ENCODE measurements around the gene HS3ST4. TPM values are rescaled to one million over a fixed set of nuclear protein-coding genes. Genes with fewer than 3 reads are reported as not detected.
"Not testable (repeated sequence)": the region's sequence is repeated elsewhere in the genome, so short reads cannot be mapped to it uniquely, and the experiment has no call there.

HS3ST4 gene
- total and polyA plus RNA-seq, 2 donors (not counting 1 experiment from before 2014, with no cell fraction given) = not detected

- H3K9me3 ChIP-seq (ENCODE audit: control insufficient read depth, insufficient read depth, low read depth, low read length) = no peaks in the 10 kb centered on the region
- no peaks in the 10 kb centered on the region for H3K79me2 ChIP-seq (ENCODE audit: control insufficient read depth, insufficient read depth, low read length)
- TF ChIP-seq CTCF (conservative IDR thresholded peaks at IDR 0.05 in 1 of 2, IDR thresholded peaks at IDR 0.05 in 1 of 2; ENCODE audit: low read depth in 1 of 2, low read length in 2 of 2) (no peak), EZH2 (IDR thresholded peaks at IDR 0.05; ENCODE audit: low read length, missing control alignments) (no peak)
- no peak overlapping the region for H3K4me2 ChIP-seq (ENCODE audit: extremely low read depth, insufficient read depth, low read length)
- H3K4me3 ChIP-seq (replicated peaks in 1 of 4; ENCODE audit: control extremely low read depth in 1 of 4, insufficient read depth in 1 of 4, low read depth in 3 of 4, low read length in 4 of 4) = no peak overlapping the region
- no peak for DNase-seq (ENCODE audit: low read depth in 2 of 2)
- no peaks in the 10 kb centered on the region for H3K36me3 ChIP-seq (ENCODE audit: control insufficient read depth, insufficient read depth, low read length)
- no peak overlapping the region for H3K27ac ChIP-seq (ENCODE audit: insufficient read depth, low read length)
- H2AFZ ChIP-seq (ENCODE audit: low read length) = no peak overlapping the region
- no peaks in the 10 kb centered on the region for H4K20me1 ChIP-seq (ENCODE audit: control insufficient read depth, extremely low read depth, insufficient read depth, low read length)
- no peak overlapping the region for H3K9ac ChIP-seq (ENCODE audit: insufficient read depth, low read length)
- H3K27me3 ChIP-seq (ENCODE audit: control insufficient read depth, insufficient read depth, low read length) = no peaks in the 10 kb centered on the region
- no peaks in the 10 kb centered on the region for H3K4me1 ChIP-seq (ENCODE audit: control insufficient read depth, extremely low read depth, insufficient read depth, low read length)
Measured at GRCh38 chr16:26078716-26079355, 387.1 kb downstream of the HS3ST4 start.

- Histone ChIP-seq H4K20me1 (ENCODE audit: control insufficient read depth, extremely low read depth, insufficient read depth, low read length) (no peaks in the 10 kb centered on the region), H3K27me3 (ENCODE audit: control insufficient read depth, insufficient read depth, low read length) (no peaks in the 10 kb centered on the region), H2AFZ (ENCODE audit: low read length) (no peak overlapping the region), H3K36me3 (ENCODE audit: control insufficient read depth, insufficient read depth, low read length) (no peaks in the 10 kb centered on the region), H3K79me2 (ENCODE audit: control insufficient read depth, insufficient read depth, low read length) (no peaks in the 10 kb centered on the region), H3K27ac (ENCODE audit: insufficient read depth, low read length) (no peak overlapping the region), H3K9ac (ENCODE audit: insufficient read depth, low read length) (no peak overlapping the region), H3K4me3 (replicated peaks in 1 of 4; ENCODE audit: control extremely low read depth in 1 of 4, insufficient read depth in 1 of 4, low read depth in 3 of 4, low read length in 4 of 4) (no peak overlapping the region), H3K4me2 (ENCODE audit: extremely low read depth, insufficient read depth, low read length) (no peak overlapping the region), H3K4me1 (ENCODE audit: control insufficient read depth, extremely low read depth, insufficient read depth, low read length) (no peaks in the 10 kb centered on the region), H3K9me3 (ENCODE audit: control insufficient read depth, insufficient read depth, low read depth, low read length) (no peaks in the 10 kb centered on the region)
- TF ChIP-seq EZH2 (IDR thresholded peaks at IDR 0.05; ENCODE audit: low read length, missing control alignments) (no peak), CTCF (conservative IDR thresholded peaks at IDR 0.05 in 1 of 2, IDR thresholded peaks at IDR 0.05 in 1 of 2; ENCODE audit: low read depth in 1 of 2, low read length in 2 of 2) (no peak)
- no peak for DNase-seq (ENCODE audit: low read depth in 2 of 2)
Measured at GRCh38 chr16:26087091-26087490, 395.3 kb downstream of the HS3ST4 start.

- no peaks in the 10 kb centered on the region for H3K79me2 ChIP-seq (ENCODE audit: control insufficient read depth, insufficient read depth, low read length)
- no peak overlapping the region for H3K4me2 ChIP-seq (ENCODE audit: extremely low read depth, insufficient read depth, low read length)
- no peaks in the 10 kb centered on the region for H3K4me1 ChIP-seq (ENCODE audit: control insufficient read depth, extremely low read depth, insufficient read depth, low read length)
- no peak overlapping the region for H2AFZ ChIP-seq (ENCODE audit: low read length)
- no peaks in the 10 kb centered on the region for H3K36me3 ChIP-seq (ENCODE audit: control insufficient read depth, insufficient read depth, low read length)
- no peak for DNase-seq (ENCODE audit: low read depth in 2 of 2)
- no peak overlapping the region for H3K4me3 ChIP-seq (replicated peaks in 1 of 4; ENCODE audit: control extremely low read depth in 1 of 4, insufficient read depth in 1 of 4, low read depth in 3 of 4, low read length in 4 of 4)
- H3K9me3 ChIP-seq (ENCODE audit: control insufficient read depth, insufficient read depth, low read depth, low read length) = no peaks in the 10 kb centered on the region
- no peak for TF ChIP-seq CTCF (conservative IDR thresholded peaks at IDR 0.05 in 1 of 2, IDR thresholded peaks at IDR 0.05 in 1 of 2; ENCODE audit: low read depth in 1 of 2, low read length in 2 of 2)
- TF ChIP-seq EZH2 (IDR thresholded peaks at IDR 0.05; ENCODE audit: low read length, missing control alignments) = no peak
- H4K20me1 ChIP-seq (ENCODE audit: control insufficient read depth, extremely low read depth, insufficient read depth, low read length) = no peaks in the 10 kb centered on the region
- no peak overlapping the region for H3K27ac ChIP-seq (ENCODE audit: insufficient read depth, low read length)
- no peaks in the 10 kb centered on the region for H3K27me3 ChIP-seq (ENCODE audit: control insufficient read depth, insufficient read depth, low read length)
- H3K9ac ChIP-seq (ENCODE audit: insufficient read depth, low read length) = no peak overlapping the region
Measured at GRCh38 chr16:26091511-26091910, 399.8 kb downstream of the HS3ST4 start.

- not testable (repeated sequence) for H3K27ac ChIP-seq (ENCODE audit: insufficient read depth, low read length); H3K4me1 ChIP-seq (ENCODE audit: control insufficient read depth, extremely low read depth, insufficient read depth, low read length); H3K79me2 ChIP-seq (ENCODE audit: control insufficient read depth, insufficient read depth, low read length); H4K20me1 ChIP-seq (ENCODE audit: control insufficient read depth, extremely low read depth, insufficient read depth, low read length); H3K4me3 ChIP-seq (replicated peaks in 1 of 4; ENCODE audit: control extremely low read depth in 1 of 4, insufficient read depth in 1 of 4, low read depth in 3 of 4, low read length in 4 of 4); H3K27me3 ChIP-seq (ENCODE audit: control insufficient read depth, insufficient read depth, low read length); H2AFZ ChIP-seq (ENCODE audit: low read length); H3K4me2 ChIP-seq (ENCODE audit: extremely low read depth, insufficient read depth, low read length); H3K9me3 ChIP-seq (ENCODE audit: control insufficient read depth, insufficient read depth, low read depth, low read length); H3K36me3 ChIP-seq (ENCODE audit: control insufficient read depth, insufficient read depth, low read length); H3K9ac ChIP-seq (ENCODE audit: insufficient read depth, low read length); DNase-seq (ENCODE audit: low read depth in 2 of 2)
Measured at GRCh38 chr16:26098206-26098605, 406.4 kb downstream of the HS3ST4 start.
